ENCODE data around the gene CALR3. TPM values are rescaled to one million over a fixed set of nuclear protein-coding genes. Genes with fewer than 3 reads are reported as not detected.

CALR3 gene
- total RNA-seq, 2 donors from 2014 or later, result 0.91 to 10.1 TPM

DNA sequence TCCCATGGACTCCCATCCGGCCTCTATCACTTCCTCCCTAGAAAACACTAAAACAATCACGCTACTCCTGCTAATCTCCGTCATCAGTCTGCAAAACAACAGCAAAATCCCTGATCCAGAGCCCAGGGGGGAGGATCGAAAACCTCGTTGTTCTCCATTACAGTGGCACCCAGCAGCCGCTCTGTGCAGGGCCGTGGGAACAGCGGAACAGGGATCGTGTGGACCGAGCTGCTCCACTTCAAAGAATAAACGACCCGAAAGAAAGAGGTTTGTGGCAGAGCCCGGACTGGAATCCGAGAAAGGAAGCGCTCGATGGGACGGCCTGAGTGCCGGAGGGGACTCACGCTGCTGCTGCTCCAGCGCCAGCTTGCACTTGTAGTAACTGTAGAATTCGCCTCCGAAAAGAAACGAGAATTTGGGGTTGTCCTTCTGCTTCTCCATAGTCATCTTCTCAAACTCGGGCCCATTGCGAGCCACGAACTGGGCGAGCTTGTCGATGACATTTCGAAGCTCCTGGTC lies 45.6 kb upstream of the CALR3 start:
- no peaks in the 10 kb centered on the region for H3K9me3 ChIP-seq
- H3K27ac ChIP-seq, result peak overlapping the region; percentile 79 to 87
- H3K27me3 ChIP-seq (replicated peaks; ENCODE audit: insufficient read depth), result no peaks in the 10 kb centered on the region
- H3K4me3 ChIP-seq, result peak overlapping the region; percentile 83 to 93
- WGBS, result under 1% methylated on average over 29 of the region's 29 CpGs
- H3K36me3 ChIP-seq, result no peaks in the 10 kb centered on the region
- H3K4me1 ChIP-seq (replicated peaks), result peaks cover 22% of the 10 kb centered on the region
- TF ChIP-seq POLR2AphosphoS5 (IDR thresholded peaks at IDR 0.05), result no peak
- no peak for TF ChIP-seq POLR2A (IDR thresholded peaks at IDR 0.05)
- TF ChIP-seq, protein P1, sequence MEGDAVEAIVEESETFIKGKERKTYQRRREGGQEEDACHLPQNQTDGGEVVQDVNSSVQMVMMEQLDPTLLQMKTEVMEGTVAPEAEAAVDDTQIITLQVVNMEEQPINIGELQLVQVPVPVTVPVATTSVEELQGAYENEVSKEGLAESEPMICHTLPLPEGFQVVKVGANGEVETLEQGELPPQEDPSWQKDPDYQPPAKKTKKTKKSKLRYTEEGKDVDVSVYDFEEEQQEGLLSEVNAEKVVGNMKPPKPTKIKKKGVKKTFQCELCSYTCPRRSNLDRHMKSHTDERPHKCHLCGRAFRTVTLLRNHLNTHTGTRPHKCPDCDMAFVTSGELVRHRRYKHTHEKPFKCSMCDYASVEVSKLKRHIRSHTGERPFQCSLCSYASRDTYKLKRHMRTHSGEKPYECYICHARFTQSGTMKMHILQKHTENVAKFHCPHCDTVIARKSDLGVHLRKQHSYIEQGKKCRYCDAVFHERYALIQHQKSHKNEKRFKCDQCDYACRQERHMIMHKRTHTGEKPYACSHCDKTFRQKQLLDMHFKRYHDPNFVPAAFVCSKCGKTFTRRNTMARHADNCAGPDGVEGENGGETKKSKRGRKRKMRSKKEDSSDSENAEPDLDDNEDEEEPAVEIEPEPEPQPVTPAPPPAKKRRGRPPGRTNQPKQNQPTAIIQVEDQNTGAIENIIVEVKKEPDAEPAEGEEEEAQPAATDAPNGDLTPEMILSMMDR (IDR thresholded peaks at IDR 0.05), result no peak
- no peak for DNase-seq (ENCODE audit: low spot score)
- intact Hi-C loops (cut with DNase I), result no loop called here

DNA sequence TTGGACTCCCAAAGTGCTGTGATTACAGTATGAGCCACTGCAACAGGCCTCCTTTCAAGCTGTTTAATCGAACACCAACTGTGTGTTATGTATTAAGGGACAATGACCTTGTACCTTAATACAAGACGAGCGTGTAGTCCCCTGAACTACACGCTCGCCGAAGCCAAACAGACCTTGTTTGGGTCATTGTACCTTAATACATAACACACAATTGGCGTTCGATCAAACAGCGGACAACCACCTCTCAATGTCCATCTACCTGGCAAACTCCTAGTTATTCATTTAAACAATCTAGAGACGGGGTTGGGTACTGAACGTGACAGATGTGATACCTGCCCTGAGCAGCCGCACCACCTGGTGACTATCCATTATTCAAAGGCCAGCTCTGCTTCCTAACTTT lies 45.0 kb upstream of the CALR3 start:
- intact Hi-C loops (cut with DNase I), result no loop called here
- 82% methylated on average over 12 of the region's 12 CpGs for WGBS
- no peak for DNase-seq (ENCODE audit: low spot score)
- Histone ChIP-seq H3K4me1 (replicated peaks) (peaks cover 22% of the 10 kb centered on the region), H3K27ac (no peak overlapping the region), H3K27me3 (replicated peaks; ENCODE audit: insufficient read depth) (no peaks in the 10 kb centered on the region), H3K4me3 (peak overlapping the region in 1 of 2 donors; percentile 93), H3K9me3 (no peaks in the 10 kb centered on the region), H3K36me3 (no peaks in the 10 kb centered on the region)
- no peak for TF ChIP-seq POLR2AphosphoS5 (IDR thresholded peaks at IDR 0.05)
- TF ChIP-seq, protein P1 (IDR thresholded peaks at IDR 0.05), result no peak
- TF ChIP-seq POLR2A (IDR thresholded peaks at IDR 0.05), result no peak

DNA sequence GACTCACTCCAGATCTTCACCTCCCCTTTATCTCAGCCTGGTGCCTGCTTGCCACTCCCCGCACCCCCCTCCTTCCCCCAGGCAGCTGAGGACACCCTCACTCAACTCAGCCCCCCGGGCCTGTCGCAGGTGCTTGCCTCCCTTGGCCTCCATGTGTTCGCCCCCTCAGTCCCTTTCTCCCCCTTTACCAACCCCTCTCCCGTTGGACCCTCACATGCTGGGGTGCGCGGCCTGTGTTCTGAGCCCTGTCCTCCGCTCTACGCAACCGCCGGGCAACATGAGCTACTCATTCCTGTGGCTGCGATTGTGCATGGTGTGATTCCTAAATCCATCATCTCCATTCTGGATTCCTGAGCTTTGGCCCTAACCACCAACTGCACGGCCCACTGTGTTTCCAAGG lies 41.1 kb upstream of the CALR3 start:
- DNase-seq (ENCODE audit: low spot score), result no peak
- no peak overlapping the region for H3K4me3 ChIP-seq
- H3K27me3 ChIP-seq (replicated peaks; ENCODE audit: insufficient read depth), result no peaks in the 10 kb centered on the region
- no peak overlapping the region for H3K27ac ChIP-seq
- intact Hi-C loops (cut with DNase I), result no loop called here
- H3K9me3 ChIP-seq, result no peaks in the 10 kb centered on the region
- TF ChIP-seq POLR2AphosphoS5 (IDR thresholded peaks at IDR 0.05) (no peak), POLR2A (IDR thresholded peaks at IDR 0.05) (no peak)
- TF ChIP-seq, protein P1 (IDR thresholded peaks at IDR 0.05), result no peak
- WGBS, result 94% methylated on average over 13 of the region's 13 CpGs
- H3K36me3 ChIP-seq, result peaks cover 16 to 34% of the 10 kb centered on the region in 2 donors
- peaks cover 12% of the 10 kb centered on the region for H3K4me1 ChIP-seq (replicated peaks)

DNA sequence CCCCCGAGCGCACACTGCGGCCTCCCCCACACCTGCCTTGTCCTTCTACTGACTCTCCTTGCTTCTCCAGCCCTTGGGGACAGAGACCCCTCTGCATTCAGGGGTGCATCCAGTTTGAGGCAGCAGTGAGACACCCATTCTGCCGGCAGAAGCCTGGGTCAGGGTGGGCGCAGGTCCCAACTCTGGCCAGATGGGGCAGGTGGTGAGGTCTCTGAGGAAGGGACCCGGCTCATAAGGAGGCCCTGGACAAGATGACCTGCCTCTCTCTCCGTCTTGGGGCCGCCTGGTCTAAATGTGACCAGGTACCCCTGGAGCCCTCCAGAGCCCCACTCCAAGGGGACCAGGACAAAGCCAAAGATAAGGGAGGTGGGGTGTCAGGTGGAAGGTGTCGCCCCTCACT lies 40.2 kb upstream of the CALR3 start:
- Histone ChIP-seq H3K27ac (no peak overlapping the region), H3K4me3 (no peak overlapping the region), H3K27me3 (replicated peaks; ENCODE audit: insufficient read depth) (no peaks in the 10 kb centered on the region), H3K9me3 (no peaks in the 10 kb centered on the region), H3K4me1 (replicated peaks) (peaks cover 9% of the 10 kb centered on the region), H3K36me3 (peaks cover 25 to 44% of the 10 kb centered on the region in 2 donors)
- intact Hi-C loops (cut with DNase I), result no loop called here
- TF ChIP-seq POLR2A (IDR thresholded peaks at IDR 0.05) (no peak), POLR2AphosphoS5 (IDR thresholded peaks at IDR 0.05) (no peak)
- TF ChIP-seq, protein P1 (IDR thresholded peaks at IDR 0.05), result no peak
- DNase-seq (ENCODE audit: low spot score), result no peak
- 89% methylated on average over 9 of the region's 9 CpGs for WGBS

DNA sequence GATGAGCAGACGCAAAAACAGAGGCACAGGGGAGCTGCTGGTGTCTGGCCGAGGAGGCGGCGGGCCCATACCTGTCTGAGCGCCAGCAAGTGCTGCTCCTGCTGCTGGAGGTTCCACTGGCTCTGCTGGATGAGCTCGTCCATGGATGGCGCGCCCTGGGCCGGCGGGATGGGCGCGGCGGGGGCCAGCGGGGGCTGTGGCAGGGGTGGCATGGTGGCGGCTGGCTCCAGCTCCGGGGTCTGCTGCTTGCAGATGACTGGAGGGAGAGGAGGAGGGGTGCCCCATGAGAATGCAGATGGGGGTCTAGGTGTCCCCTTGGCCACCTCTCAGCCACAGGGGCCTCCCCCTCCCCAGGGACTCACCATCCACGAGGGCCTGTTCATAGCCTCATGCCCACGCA lies 39.4 kb upstream of the CALR3 start:
- no peak overlapping the region for H3K27ac ChIP-seq
- no peak for DNase-seq (ENCODE audit: low spot score)
- H3K9me3 ChIP-seq, result no peaks in the 10 kb centered on the region
- no peaks in the 10 kb centered on the region for H3K27me3 ChIP-seq (replicated peaks; ENCODE audit: insufficient read depth)
- peaks cover 33 to 52% of the 10 kb centered on the region in 2 donors for H3K36me3 ChIP-seq
- intact Hi-C loops (cut with DNase I), result no loop called here
- 90% methylated on average over 18 of the region's 18 CpGs for WGBS
- TF ChIP-seq, protein P1 (IDR thresholded peaks at IDR 0.05), result no peak
- TF ChIP-seq POLR2AphosphoS5 (IDR thresholded peaks at IDR 0.05) (no peak), POLR2A (IDR thresholded peaks at IDR 0.05) (no peak)
- no peak overlapping the region for H3K4me3 ChIP-seq
- H3K4me1 ChIP-seq (replicated peaks), result peaks cover 4% of the 10 kb centered on the region
